ENCODE data around the gene STOML1. TPM values are rescaled to one million over a fixed set of nuclear protein-coding genes. Genes with fewer than 3 reads are reported as not detected.

The STOML1 gene
- total and polyA plus RNA-seq, 9 of the 15 experiments (the other 6 are each of a cell fraction or from before 2014, with no cell fraction given) = 0.25 to 9.7 (median 4.6) TPM

- no peak for TF ChIP-seq FOXP4 (CRISPR knock-in tag; IDR thresholded peaks at IDR 0.05; ENCODE audit: borderline replicate concordance)
- TF ChIP-seq ZBTB9 (CRISPR knock-in tag; IDR thresholded peaks at IDR 0.05) = no peak
- TF ChIP-seq NUFIP1 (IDR thresholded peaks at IDR 0.05; ENCODE audit: partially characterized antibody) = no peak
- TF ChIP-seq HSF4 (CRISPR knock-in tag; IDR thresholded peaks at IDR 0.05; ENCODE audit: borderline replicate concordance) = no peak
- no peak for TF ChIP-seq SETDB1 (IDR thresholded peaks at IDR 0.05; ENCODE audit: low read length)
- no peak for TF ChIP-seq MYC (IDR thresholded peaks at IDR 0.05; ENCODE audit: low read depth, low read length)
- no peak for TF ChIP-seq MYC (CRISPR knock-in tag; IDR thresholded peaks at IDR 0.05; ENCODE audit: borderline replicate concordance, low read depth)
- no peak for TF ChIP-seq POLR2AphosphoS2 (IDR thresholded peaks at IDR 0.05; ENCODE audit: low read length)
- no peak for TF ChIP-seq SMARCA5 (IDR thresholded peaks at IDR 0.05)
These were observed 36.6 kb upstream of the STOML1 start (continued) for GRCh38 chr15:74028646-74029045.
